CD4-positive, alpha-beta T cell treated with Interleukin-2 at 100 ng/mL for 4 hours (primary cell): ENCODE results near the gene ADCYAP1R1.
"Not testable (repeated sequence)": the region's sequence is repeated elsewhere in the genome, so short reads cannot be mapped to it uniquely, and the experiment has no call there.

Experiments used
- DNase-seq: peaks from one replicate; pipeline ENCODE4 v3.0.0-alpha.2; 2020; ENCODE audit warnings: low spot score

ADCYAP1R1 gene

GRCh38 chr7:31134246-31135188, 82.4 kb downstream of the ADCYAP1R1 start:
- DNase-seq: peak; percentile 46

- DNase-seq: no peak
Measured at GRCh38 chr7:31137234-31137633, 85.1 kb downstream of the ADCYAP1R1 start.

- no peak for DNase-seq
Measured at GRCh38 chr7:31145339-31145738, 93.2 kb downstream of the ADCYAP1R1 start.

GRCh38 chr7:31146030-31146429, 93.9 kb downstream of the ADCYAP1R1 start:
- no peak for DNase-seq

- DNase-seq: no peak
Measured at GRCh38 chr7:31146538-31146937, 94.4 kb downstream of the ADCYAP1R1 start.

GRCh38 chr7:31151849-31152248, 99.7 kb downstream of the ADCYAP1R1 start:
- DNase-seq: no peak

GRCh38 chr7:31153318-31153717, 101.2 kb downstream of the ADCYAP1R1 start:
- DNase-seq: not testable (repeated sequence)

- no peak for DNase-seq
Measured at GRCh38 chr7:31160941-31161340, 108.8 kb downstream of the ADCYAP1R1 start.
